ENCODE measurements around the gene PTPN21. TPM values are rescaled to one million over a fixed set of nuclear protein-coding genes. Genes with fewer than 3 reads are reported as not detected.

The PTPN21 gene
- total and polyA plus RNA-seq, 2 donors from 2014 or later = 5.3 to 23.2 TPM

DNA sequence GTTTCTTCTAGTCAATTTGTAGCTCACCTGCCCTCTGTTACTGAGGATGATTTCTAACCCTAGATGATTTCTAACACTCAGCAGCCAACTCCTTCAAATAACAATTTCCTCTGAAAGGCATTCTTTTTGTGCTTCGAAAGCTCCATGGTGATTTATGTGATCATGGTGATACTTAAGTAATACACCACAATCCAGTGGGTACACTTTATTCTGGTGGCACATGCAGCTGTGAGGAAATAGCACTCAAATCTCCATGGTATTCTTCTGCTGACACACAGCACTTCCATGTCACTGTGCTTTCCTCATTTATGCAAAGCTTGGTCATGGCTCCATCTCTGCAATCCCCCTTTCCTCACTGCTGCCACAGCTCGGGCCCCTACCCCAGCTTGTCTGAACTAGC, 73.7 kb downstream of the PTPN21 start:
- no peak overlapping the region for H3K27ac ChIP-seq (ENCODE audit: low read depth in 2 of 2, low read length in 2 of 2)
- intact Hi-C loops (cut with DNase I) = no loop called here
- H3K27me3 ChIP-seq (ENCODE audit: control insufficient read depth, insufficient read depth, low read length) = no peaks in the 10 kb centered on the region
- H3K9me3 ChIP-seq (ENCODE audit: control insufficient read depth in 2 of 3, insufficient read depth in 1 of 3, low read length in 3 of 3) = no peaks in the 10 kb centered on the region
- no peak overlapping the region for H3K9ac ChIP-seq (ENCODE audit: low read length in 3 of 3)
- no peak overlapping the region for H3K4me3 ChIP-seq (ENCODE audit: low read length in 3 of 3)
- FAIRE-seq (no peak), DNase-seq (no peak)
- no peaks in the 10 kb centered on the region for H3K4me1 ChIP-seq (ENCODE audit: control insufficient read depth in 2 of 3, insufficient read depth in 2 of 3, low read depth in 1 of 3, low read length in 3 of 3)
- TF ChIP-seq, protein P1, sequence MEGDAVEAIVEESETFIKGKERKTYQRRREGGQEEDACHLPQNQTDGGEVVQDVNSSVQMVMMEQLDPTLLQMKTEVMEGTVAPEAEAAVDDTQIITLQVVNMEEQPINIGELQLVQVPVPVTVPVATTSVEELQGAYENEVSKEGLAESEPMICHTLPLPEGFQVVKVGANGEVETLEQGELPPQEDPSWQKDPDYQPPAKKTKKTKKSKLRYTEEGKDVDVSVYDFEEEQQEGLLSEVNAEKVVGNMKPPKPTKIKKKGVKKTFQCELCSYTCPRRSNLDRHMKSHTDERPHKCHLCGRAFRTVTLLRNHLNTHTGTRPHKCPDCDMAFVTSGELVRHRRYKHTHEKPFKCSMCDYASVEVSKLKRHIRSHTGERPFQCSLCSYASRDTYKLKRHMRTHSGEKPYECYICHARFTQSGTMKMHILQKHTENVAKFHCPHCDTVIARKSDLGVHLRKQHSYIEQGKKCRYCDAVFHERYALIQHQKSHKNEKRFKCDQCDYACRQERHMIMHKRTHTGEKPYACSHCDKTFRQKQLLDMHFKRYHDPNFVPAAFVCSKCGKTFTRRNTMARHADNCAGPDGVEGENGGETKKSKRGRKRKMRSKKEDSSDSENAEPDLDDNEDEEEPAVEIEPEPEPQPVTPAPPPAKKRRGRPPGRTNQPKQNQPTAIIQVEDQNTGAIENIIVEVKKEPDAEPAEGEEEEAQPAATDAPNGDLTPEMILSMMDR (IDR thresholded peaks at IDR 0.05; ENCODE audit: borderline replicate concordance, extremely low read depth, insufficient read depth) = no peak
- H3K36me3 ChIP-seq (ENCODE audit: control insufficient read depth in 2 of 3, insufficient read depth in 3 of 3, low read length in 3 of 3) = peaks cover 0 to 10% (median 8%) of the 10 kb centered on the region in 3 donors

DNA sequence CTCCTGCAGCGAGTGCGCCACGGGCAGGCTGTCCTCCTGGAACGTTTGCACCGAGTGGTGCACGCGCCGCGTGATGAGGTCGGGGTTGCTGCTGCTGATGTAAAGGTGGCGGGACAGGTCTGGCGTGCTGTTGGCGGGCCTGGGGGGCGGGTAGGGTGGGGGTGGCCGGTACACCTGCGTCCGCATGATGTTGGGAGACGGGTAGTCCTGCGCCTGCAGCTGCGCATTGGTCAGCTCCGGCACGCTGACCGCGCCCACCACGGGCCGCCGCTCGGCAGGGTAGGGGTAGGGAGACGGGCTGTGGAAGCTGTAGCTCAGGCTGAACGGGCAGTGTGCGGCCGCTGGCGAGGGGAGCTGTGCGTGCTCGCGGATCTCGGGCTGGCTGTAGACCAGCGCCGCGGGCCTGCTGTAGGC, 75.2 kb downstream of the PTPN21 start:
- Histone ChIP-seq H3K27me3 (ENCODE audit: control insufficient read depth, insufficient read depth, low read length) (no peaks in the 10 kb centered on the region), H3K9ac (ENCODE audit: low read length in 3 of 3) (no peak overlapping the region), H3K9me3 (ENCODE audit: control insufficient read depth in 2 of 3, insufficient read depth in 1 of 3, low read length in 3 of 3) (no peaks in the 10 kb centered on the region), H3K36me3 (ENCODE audit: control insufficient read depth in 2 of 3, insufficient read depth in 3 of 3, low read length in 3 of 3) (peaks cover 0 to 10% (median 8%) of the 10 kb centered on the region in 3 donors), H3K4me1 (ENCODE audit: control insufficient read depth in 2 of 3, insufficient read depth in 2 of 3, low read depth in 1 of 3, low read length in 3 of 3) (no peaks in the 10 kb centered on the region), H3K4me3 (ENCODE audit: low read length in 3 of 3) (no peak overlapping the region), H3K27ac (ENCODE audit: low read depth in 2 of 2, low read length in 2 of 2) (no peak overlapping the region)
- TF ChIP-seq, protein P1 (IDR thresholded peaks at IDR 0.05; ENCODE audit: borderline replicate concordance, extremely low read depth, insufficient read depth) = no peak
- no peak for DNase-seq
- FAIRE-seq = no peak
- intact Hi-C loops (cut with DNase I) = no loop called here

DNA sequence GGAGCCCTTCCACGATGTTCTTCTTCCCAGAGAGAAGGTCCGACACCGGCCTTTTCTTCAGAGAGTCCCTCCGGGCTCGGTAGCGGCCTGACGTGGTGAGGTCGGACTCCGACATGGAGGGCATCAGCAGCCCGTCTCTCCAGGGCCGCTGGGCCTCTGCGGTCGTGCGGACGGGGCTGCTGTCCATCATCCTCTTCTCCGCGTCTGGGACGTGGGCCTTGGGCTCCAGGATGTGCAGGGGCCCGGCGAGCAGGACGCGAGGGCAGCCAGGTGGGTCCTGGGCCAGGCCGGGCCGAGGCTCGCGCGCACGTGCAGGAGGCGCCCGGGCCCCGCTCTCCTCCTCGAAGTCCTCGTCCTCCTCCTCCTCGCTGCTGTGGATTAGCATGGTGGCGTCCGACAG, 75.9 kb downstream of the PTPN21 start:
- FAIRE-seq = no peak
- Histone ChIP-seq H3K9me3 (ENCODE audit: control insufficient read depth in 2 of 3, insufficient read depth in 1 of 3, low read length in 3 of 3) (no peaks in the 10 kb centered on the region), H3K27me3 (ENCODE audit: control insufficient read depth, insufficient read depth, low read length) (no peaks in the 10 kb centered on the region), H3K36me3 (ENCODE audit: control insufficient read depth in 2 of 3, insufficient read depth in 3 of 3, low read length in 3 of 3) (peaks cover 0 to 10% (median 8%) of the 10 kb centered on the region in 3 donors), H3K27ac (ENCODE audit: low read depth in 2 of 2, low read length in 2 of 2) (no peak overlapping the region), H3K9ac (ENCODE audit: low read length in 3 of 3) (no peak overlapping the region), H3K4me1 (ENCODE audit: control insufficient read depth in 2 of 3, insufficient read depth in 2 of 3, low read depth in 1 of 3, low read length in 3 of 3) (no peaks in the 10 kb centered on the region), H3K4me3 (ENCODE audit: low read length in 3 of 3) (no peak overlapping the region)
- DNase-seq = no peak
- intact Hi-C loops (cut with DNase I) = no loop called here
- TF ChIP-seq, protein P1 (IDR thresholded peaks at IDR 0.05; ENCODE audit: borderline replicate concordance, extremely low read depth, insufficient read depth) = no peak

Data from kidney (tissue), 14 donors.